GM10847 (cell line): ENCODE results near the gene LHX4.

Source experiments
- POLR2A ChIP-seq: IDR thresholded peaks from 2 replicates; pipeline ENCODE4 v1.6.1; 2011; ENCODE audit not compliant: insufficient read length; ENCODE audit errors: extremely low read depth

Gene LHX4

DNA sequence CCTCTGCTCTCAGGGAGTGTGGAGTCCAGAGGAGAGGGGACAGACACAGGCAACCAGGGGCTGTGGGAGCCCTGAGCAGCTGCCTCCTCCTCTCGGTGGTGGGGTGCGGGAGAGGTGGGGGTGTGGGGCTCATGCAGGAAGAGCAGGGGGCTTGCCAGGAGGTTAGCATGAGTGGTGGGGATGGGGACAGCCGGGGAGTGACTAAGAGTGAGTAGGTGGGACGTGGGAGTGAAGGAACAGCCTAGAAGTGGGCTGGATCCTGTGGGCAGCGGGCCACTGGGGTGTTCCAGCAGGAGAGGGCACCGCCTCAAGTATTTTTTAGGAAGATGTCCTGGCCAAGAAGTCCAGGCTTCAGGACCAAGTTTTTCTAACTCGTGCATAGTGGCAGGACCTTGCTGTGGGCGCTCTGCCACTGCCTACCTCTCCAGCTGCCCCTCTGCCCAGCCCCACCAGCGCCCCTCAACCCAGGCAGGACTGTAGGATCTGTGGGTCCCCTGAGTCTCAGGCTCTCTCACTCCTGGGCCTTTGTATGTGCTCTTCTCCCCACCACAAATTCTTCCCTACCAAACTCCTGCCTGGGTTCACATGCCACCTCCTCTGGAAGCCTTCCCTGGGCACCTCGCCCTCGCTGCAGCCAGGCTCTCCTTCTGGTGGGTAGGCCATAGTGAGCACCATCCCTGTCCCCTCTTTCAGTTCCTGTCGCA is 18.8 kb upstream of the LHX4 start:
- no peak for TF ChIP-seq POLR2A

DNA sequence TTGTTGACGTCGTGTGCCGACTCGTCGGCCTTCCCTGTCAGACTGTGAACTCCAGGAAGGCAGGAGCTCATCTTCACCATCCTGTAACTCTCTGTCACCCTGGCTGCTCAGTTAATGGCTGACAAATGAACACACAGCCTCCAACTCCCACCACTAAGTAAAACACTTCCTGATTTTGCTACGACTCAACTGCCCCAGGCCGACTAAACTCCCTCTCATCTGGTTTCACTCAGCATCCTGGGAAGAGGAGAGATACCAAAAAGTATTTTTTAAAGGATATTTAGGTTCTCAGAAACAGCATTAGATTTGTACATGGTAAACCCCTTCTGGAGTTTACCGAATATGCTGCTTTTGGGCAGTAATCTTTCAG is 18.2 kb upstream of the LHX4 start:
- no peak for TF ChIP-seq POLR2A

DNA sequence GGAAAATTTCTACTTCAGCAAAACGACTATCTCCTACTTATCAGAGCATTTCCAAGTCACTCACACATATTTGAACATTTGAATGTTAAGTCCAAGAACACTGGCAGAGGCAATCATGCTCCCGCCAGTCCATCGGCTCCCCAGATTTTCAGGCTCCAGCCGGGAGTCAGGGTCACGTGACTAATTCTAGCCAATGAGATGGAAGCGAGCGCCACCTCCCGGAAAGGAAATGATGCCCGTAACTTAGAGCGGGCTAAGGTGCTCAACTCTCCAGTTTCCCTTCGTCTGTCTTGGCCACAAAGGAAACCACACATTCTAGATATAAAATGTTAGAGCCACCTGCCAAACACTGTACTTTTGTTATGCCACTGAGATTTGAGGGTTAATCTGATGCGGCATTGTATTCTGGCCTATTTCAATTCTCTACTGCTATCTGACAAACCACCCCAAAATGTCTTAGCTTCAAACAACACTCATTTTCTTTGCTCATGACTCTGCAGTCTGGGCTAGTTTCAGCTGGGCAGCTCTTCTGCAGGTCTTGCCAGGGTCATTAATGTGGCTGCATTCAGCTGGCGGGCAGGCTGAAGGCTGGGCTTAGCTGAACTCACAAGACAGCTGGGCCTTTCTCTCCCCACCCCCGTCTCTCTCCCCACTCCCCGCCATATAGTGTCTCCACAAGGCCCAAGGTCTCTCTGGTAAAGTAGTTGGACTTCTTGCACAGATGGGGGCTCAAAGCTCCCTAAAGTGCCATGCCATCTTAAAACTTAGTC is 16.5 kb upstream of the LHX4 start:
- no peak for TF ChIP-seq POLR2A

DNA sequence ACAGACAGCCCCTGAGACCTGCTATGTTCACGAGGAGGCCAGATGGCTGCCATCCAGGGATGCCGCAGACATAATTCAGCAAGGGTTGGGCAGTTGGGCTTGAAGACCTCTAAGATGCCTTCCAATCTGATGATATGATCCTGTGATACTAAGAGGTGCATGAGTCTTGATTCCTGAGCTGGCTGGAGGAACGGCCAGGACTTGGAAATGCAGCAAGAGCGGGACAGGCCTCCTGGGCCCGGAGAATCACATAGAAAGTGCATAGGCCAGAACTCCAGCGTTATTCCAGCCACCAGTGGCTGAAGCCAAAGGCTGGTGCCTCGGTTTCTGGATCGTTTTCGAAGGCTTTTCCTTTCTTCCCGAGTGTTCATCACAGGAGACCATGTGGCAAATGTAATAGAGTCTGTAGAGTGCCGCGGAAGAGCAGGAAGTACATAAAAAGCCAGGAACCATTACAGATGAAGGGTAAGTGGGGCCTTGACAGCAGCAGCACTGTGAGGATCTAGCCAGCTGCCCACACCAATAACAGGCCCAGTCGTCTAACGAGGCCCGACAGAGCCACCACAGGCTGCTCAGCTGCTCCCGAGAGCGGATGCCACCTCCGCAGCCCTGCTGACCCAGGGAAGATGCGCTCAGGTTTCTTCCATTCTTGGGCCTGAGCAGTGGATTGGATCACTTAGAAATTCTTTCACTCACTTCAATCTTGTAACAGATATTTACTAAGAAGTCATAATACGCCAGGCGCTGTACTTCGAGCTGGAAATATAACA is 14.0 kb upstream of the LHX4 start:
- no peak for TF ChIP-seq POLR2A

DNA sequence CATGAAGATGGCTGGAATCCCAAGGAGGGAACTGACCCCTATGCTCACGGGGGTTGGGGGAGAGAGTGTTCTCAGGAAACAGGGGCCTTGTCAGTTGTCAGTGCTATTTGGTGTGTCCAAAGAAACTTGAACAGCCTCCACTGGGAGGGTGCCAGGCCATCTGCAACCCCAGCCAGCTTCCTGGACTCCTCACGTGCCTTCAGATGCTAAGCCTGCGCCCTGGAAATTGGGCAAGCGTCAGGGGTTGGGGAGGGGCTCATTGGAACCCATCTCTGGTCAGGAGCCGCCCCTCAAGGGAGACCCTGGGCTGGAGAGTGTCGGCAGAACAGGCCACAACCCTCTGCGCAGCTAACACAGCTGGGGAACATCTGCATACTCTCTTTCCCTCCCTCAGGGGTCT is 13.1 kb upstream of the LHX4 start:
- no peak for TF ChIP-seq POLR2A

DNA sequence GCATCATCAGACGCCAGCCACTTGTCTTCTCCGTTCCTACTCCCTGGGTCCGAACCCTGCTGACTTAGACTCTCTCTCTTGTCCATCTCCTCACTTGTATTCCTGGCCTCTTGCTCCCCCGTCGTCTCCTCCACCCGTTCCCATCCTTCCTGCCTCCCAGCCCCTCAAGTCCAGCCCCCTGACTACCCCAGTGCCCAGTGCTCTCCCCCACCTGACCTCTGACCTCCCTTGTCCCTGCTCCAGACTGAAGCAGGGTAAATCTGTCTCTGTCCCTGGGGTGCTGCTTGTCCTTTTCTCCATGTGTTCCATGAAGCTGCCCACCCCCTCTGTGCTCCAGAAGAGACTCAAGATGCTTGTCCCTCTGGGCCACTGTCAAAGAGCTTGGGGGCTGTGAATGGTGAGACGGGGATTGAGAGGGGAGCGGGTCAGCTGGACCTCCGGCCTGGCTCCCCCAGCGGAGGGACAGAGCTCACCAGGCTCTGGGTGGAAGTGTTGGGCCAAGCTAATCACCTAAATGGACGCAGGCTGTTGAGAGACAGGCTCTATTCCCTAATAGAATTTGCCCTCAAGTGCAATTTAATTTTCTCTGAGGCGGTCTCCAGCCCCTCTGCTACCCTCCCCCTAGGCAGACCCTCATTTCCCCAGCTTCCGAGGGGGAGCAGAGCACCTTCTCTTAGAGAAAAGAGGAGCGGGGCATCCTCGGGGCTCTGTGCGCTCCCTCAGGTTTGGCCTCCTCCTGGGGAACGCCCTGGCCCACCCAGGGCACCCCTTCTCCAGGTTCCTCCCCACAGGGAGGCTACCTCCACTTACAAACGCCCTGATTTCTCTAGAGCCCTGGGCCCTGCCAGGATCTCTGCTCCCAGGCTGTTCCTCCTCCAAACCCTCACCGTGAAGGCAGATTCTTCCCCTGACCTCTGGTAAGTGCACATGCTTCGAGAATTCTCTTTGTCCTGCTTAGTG is 11.0 kb upstream of the LHX4 start:
- no peak for TF ChIP-seq POLR2A

DNA sequence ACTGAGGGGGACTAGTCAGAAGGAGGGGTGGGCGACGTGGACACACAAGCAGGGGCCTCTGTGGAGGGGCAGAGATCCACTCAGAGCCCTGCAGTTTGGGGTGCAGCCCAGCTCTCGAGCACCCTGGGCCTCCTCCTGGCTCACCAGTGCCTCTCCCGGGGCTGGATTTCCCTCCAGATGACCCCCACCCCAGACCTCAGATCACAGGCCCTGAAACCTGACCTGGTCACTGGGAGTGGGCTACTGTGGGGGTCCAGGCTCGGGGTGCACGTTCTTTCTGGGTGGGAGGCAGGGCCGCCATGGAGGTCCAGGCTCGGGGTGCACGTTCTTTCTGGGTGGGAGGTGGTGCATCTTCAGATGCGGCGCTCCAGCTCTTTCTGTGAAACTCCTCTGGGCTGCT is 10.3 kb upstream of the LHX4 start:
- TF ChIP-seq POLR2A: no peak

DNA sequence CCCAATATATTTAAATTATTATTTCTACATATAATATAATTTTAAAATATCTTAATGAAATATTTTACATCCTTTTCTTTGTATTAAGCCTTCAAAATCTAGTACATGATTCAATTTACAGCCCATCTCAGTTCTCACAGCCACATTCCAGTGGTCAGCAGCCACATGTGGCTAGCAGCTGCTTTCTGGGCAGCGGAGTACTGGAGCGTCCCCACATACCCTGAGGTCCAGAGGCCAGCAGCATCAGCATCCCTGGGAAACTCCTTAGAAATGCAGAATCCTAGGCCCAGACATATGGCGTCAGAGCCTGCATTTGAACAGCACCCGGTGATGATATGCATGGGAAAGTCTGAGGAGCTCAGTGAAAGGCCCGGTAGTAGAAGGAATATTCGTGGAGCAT is 8.6 kb upstream of the LHX4 start:
- TF ChIP-seq POLR2A: no peak

DNA sequence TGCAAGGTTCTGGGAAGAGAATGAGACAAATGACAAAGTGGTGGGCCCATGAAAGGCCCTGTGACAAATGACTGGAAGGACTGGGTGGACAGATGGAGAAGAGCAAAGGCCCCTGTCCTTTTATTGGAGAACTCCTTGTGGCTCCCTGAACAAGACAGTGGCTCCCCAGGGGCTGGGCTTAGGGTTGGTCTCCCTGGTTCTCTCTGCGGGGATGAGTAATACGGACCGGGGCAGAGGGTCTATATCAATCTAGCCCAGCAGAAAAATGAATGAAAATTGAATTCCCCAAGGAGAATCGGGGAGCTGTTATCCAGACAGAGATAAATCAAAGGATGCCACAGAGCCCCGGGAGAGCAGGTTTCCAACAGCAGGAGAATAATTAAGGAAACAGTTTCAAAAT is 5.2 kb upstream of the LHX4 start:
- TF ChIP-seq POLR2A: no peak

DNA sequence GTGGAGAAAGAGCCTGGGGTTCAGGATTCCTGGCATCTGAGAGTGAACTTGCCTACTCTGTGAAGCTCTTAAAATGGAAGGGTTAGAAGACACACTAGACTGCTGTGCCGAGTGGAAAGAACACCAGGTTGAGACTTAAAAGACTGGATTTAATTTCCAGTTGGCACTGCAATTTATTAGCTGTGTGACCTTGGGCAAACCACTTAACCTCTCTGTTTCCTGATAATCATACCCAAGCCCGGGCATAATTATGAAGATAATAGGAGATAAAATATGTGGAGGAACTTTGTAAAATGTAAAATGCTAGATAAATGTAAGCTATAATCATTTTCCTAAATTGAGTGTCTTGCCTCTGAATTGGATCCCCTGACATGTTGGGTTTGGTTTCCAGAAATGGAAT is 4.7 kb upstream of the LHX4 start:
- TF ChIP-seq POLR2A: no peak

DNA sequence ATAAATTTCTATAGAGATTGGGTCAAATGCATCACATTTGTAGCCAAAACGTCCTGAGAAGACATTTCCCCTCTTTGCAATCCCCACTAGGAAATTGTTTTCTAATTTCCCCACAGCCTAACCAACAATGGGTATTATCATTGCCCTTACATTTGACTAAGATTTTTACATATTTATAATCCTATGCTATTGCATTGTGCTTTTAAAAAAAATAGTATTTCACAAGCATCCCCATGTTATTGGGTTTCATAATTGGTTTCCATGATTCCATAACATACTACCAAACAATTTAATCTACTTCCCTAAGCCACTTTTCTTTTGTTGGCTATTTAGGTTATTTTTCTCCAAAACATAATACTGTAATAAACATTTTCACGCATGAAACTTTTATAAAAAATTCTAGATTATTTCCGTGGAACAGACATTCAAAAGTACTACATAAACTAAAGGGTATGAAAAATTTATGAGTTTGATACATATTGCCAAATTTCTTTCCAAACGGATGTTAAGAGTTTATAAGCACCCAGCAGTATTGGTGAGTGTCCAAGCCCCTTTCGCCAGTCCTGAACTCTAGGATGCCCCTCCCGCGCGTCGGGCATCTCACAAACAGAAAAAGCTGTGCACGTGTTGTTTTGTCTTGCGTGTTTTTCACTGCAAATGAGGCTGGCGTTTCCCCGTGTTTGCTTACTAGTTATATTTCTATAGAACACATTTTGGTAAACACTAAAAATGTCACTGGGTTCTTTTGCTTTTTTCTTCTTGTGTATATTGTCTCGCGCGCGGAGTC is 2.0 kb upstream of the LHX4 start:
- no peak for TF ChIP-seq POLR2A

DNA sequence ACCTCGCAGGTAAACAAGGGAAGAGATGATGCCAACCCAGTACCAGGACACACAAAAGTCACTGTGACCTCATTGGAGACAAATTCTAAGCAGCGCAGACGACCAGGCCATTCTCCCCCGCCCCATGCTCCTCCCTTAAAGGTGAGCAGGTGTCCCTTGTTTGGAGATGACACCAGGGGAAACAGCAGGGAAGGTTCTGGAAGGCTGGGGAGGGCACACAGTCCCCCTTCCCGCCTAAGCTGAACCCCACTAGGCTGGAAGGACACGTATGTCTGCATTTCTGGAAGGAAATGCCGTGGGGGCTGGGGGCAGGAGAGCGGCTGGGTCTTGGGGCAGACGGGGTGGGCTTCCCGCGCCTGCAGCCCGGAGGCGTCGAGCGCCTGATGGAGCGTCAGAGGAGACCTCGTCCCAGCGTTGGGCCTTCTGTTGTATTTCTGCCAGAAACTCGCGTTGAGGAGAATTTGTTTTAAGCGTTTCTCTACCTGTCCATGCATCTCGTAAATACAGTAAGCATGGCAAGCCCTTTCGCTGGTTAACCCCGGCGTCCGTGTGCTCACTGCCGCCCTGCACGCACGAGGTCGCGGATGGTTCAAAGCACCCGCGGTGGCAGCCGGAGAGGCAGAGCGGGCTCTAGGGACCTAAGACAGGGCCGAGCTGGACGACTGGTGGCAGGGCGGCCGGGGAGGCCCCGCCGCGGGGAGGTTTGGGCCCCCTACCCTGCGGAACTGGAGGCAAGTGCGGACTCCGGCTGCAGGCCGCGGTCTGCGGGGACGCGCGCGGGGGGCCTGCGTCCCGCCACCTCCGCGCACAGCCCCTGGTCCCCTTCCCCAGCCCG is 1.2 kb upstream of the LHX4 start:
- no peak for TF ChIP-seq POLR2A

DNA sequence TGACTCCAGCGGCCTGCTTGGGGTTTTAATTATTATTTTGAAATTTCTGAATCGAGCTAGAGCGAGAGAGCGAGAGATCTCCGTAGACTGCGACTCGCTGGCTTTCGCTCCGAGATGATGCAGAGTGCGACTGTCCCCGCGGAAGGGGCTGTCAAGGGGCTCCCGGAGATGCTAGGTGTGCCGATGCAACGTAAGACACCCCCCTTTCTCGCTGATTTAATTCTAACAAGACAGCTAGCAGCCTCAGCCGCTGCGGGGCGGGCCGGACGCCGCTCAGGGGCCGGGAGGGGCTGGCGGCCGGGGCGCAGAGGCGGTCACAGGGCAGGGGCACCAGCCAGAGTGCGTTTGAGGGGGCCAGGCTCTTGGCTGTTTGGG is 339 bp downstream of the LHX4 start:
- no peak for TF ChIP-seq POLR2A
